HG02840 (cell line): ENCODE results near the gene KIAA0753.

ENCODE experiments used
- ATAC-seq: cut with Tn5 transposase; IDR thresholded peaks from one replicate; pipeline ENCODE4 v1.9.1; 2021; ENCODE audit warnings: mild to moderate bottlenecking, moderate library complexity, moderate number of reproducible peaks; ENCODE audit not compliant: unreplicated experiment, low FRiP score

Gene KIAA0753

DNA sequence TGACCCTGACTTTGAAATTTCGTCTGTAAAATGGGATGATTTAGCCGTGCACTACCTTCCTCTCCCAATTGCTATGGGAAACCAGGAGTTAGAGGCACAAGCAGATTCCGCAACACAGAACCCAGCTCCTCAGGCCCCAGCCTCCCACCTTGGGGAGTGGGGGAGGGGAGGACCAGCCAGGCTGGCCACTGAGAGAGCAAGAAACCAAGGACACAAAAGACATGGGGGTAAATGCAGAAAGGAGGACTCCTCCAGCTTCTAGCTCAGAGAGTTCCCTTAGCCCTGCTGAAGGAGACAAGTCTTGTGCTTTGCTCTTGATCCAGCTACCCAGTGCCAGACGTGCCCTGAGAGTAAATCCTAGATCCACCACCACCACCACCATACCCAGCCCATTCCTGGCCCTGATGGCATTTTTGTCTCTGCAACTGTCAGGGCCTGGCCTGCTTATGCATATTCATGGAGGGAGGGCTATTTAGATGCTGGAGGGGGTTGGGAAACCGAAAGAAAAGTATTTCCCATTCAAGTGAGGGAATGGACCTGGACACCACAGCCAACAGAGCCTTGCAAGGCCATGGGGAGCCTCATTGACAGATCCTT, 110.1 kb downstream of the KIAA0753 start:
- ATAC-seq: no peak

DNA sequence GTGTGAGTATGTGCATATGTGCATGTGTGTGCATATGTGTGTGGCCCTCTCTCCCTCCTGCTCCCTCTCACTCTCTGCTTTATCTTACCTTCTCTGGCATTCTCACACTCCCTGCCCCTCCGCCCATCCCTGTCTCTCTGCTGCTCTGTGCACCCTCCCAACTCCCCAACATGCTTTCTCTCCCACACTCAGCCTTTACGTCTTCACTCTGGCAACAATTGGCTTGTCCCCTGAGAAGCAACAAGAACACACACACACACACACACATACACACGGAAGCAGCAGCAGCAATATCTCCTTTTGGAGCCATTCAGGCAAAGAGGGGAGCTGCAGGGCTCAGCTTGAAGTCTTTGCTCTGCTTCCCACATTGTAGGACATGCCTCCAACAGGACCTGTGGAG, 112.0 kb downstream of the KIAA0753 start:
- ATAC-seq: no peak
